GM12873 (cell line): ENCODE measurements around the gene CCDC178.

Experiments used
- CTCF ChIP-seq: IDR thresholded peaks from 2 replicates; pipeline ENCODE4 v1.5.1; 2012; ENCODE audit warnings: low read depth, mild to moderate bottlenecking, moderate library complexity, low read length, control low read depth; ENCODE audit not compliant: insufficient read depth; ENCODE audit errors: missing control alignments

Gene CCDC178

GRCh38 chr18:33034945-33035344 lies 405.6 kb downstream of the CCDC178 start:
- TF ChIP-seq CTCF = no peak

- TF ChIP-seq CTCF = no peak
Observed at GRCh38 chr18:33034212-33034611, 406.3 kb downstream of the CCDC178 start.

- TF ChIP-seq CTCF = no peak
Observed at GRCh38 chr18:33022370-33022769, 418.2 kb downstream of the CCDC178 start.

GRCh38 chr18:33020877-33021276 lies 419.6 kb downstream of the CCDC178 start:
- no peak for TF ChIP-seq CTCF

- no peak for TF ChIP-seq CTCF
Observed at GRCh38 chr18:33014060-33014796, 426.3 kb downstream of the CCDC178 start.

GRCh38 chr18:33010149-33010548 lies 430.4 kb downstream of the CCDC178 start:
- TF ChIP-seq CTCF = no peak

GRCh38 chr18:32998921-32999320 lies 441.6 kb downstream of the CCDC178 start:
- TF ChIP-seq CTCF = no peak

GRCh38 chr18:32998285-32998684 lies 442.2 kb downstream of the CCDC178 start:
- TF ChIP-seq CTCF = no peak
